Germinal center (tissue), 1 donor: Measurements from ENCODE around the gene RPS14.

Experiments used
- DNase-seq: peaks from one replicate; pipeline ENCODE4 v3.0.0; 2012; ENCODE audit warnings: mixed read lengths, low spot score

The RPS14 gene

DNA sequence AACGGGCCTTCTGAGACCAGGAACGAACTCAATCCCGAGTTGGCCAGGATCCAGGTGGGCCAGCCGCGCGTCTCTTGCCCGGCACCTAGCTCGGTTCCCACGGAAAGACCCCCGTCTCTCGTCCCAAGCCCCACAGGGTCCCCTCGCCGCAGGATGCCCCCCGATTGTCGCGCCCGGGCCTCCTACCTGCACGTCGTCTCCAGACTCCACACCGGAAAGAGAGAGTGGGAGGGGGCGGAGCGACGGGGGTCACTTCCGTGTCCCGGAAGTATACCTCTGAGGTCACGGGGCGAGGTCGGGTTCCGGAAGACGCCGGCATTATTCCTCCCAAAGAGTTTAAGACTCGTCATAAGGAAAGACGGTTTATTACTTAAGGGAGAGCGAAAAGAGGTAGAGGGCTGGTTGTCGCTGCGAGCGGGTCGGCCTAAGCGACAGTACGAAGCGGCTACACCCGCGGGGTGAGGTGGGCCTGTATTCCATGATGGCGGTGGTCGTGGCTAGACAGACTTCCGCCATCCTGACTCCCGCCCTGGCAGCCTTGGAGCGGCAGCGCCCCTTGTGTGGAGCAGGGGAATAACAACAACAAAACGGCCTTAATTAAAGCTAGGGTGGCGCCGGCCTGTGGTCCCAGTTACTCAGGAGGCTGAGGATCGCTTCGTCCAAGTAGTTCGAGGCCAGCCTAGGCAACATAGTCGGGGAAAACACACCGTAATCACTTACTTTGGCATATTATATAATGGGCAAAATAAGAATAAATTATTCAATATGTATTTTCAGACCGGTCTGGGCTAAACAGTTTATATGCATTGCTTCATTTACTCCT, at the start of gene RPS14:
Gene RPS14 (minus strand): TSS at position 223 of the 823 bp plus-strand sequence. CDS start 2,006 bp downstream, outside the sequence.
- peak; percentile 93 for DNase-seq

GRCh38 chr5:150498971-150499370, 49.4 kb upstream of the RPS14 start:
- DNase-seq, result no peak

DNA sequence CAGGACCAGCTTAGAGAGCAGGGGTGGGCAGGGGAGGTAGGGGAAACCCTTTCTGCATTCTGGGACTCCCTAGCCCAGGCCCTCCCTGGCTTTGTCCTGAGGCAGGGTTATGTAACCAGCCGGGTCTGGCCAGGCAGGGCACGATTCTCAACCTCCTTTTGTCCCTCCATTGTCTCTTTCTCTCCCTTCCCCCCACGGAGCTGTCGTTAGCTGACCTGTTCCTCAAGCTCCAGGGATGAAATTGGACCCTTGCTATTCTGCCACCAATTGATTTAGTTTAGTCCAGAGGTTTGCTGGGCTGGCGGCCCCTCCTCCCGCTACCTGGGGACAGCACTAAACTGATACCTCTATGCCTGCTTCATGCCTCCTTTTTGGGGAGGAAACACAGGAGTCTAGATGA, 49.0 kb upstream of the RPS14 start:
- DNase-seq, result no peak

DNA sequence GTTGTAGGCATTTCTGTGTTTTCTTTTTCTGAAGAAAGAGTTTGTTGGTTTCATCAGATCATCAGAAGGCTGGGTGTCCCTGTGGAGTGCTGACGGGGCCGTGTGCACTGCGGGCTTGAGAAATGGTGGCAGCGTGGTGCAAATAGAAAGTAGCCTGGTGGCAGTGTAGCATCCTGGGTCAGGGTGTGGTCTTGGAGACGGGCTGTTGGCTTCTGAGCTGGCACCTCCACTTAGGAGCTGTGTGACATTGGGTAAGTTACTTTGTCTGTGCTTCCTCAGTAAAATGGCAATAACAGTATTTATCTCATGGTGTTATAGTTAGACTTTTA, 48.4 kb upstream of the RPS14 start:
- DNase-seq, result no peak

DNA sequence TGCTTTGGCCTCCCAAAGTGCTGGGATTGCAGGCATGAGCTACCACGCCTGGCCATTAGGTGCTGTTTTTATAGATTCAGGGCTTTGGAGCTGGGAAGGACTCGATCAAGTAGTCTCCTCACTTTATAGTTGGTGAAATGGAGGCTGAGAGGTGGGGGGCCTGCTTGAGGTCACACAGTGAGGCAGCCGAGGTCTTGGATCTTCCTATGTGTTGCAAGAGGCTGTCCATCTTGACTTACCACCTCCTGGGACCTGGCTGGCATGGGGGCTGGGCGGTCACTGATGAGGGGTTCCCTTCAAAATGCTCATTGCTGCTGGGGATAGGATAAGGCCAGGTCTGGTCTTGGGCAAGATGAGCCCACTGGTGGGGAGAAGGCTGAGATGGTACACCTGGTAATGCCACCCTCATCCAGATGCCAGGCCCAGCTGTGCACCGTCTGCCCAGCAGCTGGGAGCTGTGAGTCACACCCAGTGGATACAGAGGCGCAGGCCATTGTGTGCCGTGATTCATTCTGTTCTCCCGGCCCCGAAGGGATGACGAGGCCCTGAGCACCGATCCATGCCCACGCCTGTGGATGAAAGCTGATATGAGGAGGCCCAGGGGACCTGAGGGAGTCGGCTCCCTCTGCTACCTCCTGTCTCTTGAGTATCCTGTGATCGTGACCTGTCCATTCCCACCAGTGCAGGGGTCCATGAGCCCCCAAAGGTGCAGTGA, 47.9 kb upstream of the RPS14 start:
- DNase-seq, result no peak

DNA sequence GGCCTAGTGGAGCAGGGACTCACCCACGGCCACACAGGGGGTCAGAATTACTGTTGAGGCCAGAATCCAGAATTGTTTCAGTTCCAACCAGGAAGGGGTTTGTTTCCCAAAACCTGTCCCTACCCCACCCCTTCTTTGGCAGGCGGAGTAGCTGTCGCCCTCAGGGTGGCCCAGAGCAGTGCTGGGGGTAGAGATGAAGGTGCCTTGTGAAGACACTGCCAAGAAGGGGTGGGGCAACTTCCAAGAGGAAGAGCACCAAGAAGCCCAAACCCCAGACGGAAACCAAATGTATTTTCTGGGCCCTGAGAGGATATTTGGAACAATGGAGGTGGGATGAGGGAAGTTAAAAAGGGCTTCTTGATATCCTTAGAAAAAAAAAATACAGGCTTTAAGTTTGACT, 47.0 kb upstream of the RPS14 start:
- DNase-seq, result no peak

DNA sequence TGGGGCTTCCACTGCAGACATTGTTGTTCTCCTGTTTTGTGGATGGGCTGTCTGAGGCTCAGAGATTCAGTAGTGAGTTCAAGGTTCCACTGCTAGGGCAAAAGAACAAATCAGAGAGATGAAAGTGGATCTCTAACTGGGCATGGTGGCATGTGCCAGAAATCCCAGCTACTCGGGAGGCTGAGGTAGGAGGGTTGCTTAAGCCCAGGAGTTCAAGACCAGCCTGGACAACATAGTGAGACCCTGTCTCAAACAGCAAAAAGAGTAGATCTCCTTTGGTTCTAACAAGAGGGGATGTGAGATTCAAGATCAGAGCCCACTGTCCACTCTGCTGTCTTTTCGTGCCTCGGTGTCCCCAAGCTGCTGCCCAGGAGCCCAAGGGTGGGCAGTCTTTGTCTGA, 46.6 kb upstream of the RPS14 start:
- no peak for DNase-seq

GRCh38 chr5:150492621-150493020, 43.1 kb upstream of the RPS14 start:
- DNase-seq, result no peak

DNA sequence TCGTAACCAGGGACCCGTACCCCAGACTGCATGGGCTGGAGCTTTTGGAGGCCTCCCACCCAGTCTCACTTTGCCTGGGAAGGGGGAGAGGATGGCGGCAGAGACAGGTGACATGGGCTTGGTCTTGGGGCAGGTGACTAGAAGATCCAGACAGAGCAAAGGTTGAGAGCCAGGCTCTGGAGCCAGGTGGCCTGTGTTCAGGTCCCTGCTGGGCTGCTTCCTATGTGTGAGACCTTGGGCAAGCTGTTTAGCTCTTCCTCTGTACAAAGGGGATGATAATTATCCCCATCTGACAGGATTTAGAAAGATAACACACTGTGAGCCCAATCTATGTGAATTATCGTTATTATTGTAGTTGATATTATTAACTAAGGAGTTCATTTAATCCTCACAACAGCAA, 42.3 kb upstream of the RPS14 start:
- no peak for DNase-seq

GRCh38 chr5:150490754-150491153, 41.2 kb upstream of the RPS14 start:
- no peak for DNase-seq

DNA sequence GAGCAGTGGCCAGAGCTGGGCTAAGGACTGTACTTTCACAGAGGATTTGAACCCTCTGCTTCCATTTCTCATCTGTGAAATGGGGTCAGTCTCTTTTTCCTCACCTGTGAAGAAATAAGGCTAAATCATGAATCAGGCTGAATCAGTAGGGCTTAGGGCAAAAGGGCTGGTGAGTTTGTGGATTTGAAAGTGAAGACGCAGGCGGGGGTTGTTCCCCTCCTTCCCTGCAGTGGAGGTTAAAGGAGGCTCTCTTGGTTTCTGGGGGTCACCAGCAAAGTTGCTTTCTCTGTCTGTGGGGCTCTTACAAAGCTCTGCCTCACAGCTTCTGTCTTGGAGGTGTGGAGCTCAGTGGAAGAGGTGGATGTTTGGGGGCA, 40.7 kb upstream of the RPS14 start:
- no peak for DNase-seq

GRCh38 chr5:150489360-150490295, 40.1 kb upstream of the RPS14 start:
- DNase-seq, result peak; percentile 87

GRCh38 chr5:150488519-150489359, 39.2 kb upstream of the RPS14 start:
- DNase-seq, result no peak

DNA sequence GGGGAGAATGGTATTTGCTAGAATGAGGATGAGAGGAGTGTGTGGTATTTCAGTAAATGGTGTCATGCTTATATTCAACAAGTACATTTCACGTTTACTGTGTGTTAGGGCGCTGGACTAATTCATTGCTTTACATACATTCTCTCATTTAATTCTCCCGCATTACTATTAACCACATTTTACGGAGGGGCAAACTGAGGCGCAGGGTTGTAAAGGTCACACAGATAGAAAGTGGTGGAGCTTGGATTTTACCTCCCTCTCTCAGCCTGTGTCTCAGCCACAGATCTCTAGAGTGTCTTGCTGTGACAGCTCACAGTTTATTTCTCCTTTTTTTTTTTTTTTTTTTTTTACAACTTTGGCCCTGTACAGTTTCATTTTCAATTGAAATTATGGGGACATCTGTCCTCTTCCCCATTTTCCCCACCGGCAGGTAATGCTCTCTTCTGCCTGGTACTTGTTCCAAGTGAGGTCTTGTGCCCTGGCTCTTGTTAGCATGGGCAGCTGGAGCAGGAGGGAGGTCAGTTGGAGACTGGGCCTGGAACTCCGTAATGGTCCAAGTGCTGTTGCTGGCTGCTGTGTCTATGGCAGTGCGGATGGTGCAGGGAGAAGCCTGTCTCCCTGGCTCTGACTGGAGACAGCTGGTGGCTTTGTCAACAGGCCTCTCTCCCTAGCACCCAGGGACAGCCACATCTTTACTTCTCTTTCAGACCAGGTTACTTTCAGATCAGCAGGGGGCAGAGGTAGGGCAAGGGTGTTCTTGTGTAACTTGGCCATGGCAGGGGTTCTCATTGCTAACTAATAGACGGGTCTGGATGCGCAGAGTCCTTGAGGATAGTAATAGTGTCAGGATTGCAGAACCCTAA, 37.9 kb upstream of the RPS14 start:
- peak; percentile 49 for DNase-seq

- DNase-seq, result peak; percentile 37
Measured at GRCh38 chr5:150486402-150487198, 37.1 kb upstream of the RPS14 start.

- DNase-seq, result peak; percentile 71
Measured at GRCh38 chr5:150485693-150486401, 36.3 kb upstream of the RPS14 start.

- no peak for DNase-seq
Measured at GRCh38 chr5:150484964-150485692, 35.6 kb upstream of the RPS14 start.

DNA sequence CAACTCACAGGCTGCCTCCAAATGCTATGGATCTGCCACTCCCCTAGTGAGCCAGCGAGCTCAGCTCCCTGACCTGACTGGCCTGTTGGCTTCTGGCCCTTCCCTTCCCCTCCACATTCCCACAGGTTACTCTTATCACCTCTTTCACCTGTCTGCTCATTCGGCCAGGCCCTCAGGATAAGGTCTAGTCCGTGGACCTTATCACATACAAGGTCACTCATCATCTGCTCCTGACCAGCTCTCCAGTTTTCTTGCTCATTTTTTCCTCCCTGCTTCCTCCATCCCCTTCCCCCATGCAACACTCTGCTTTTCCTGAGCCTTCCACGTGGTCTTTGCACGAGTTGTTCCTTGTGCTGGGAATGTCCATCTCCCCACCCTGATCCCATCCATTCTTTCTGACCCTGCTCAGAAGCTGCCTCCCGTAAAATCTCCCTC, 32.5 kb upstream of the RPS14 start:
- DNase-seq, result no peak

- no peak for DNase-seq
Measured at GRCh38 chr5:150481708-150481965, 32.1 kb upstream of the RPS14 start.
